Astrocyte (in vitro differentiated cells and primary cell): ENCODE results near the gene SCGB1C1.

ENCODE experiments used
- CTCF ChIP-seq: IDR thresholded peaks from 2 replicates; pipeline ENCODE4 v1.5.1; 2011; ENCODE audit warnings: low read depth, mild to moderate bottlenecking, inconsistent platforms, low read length, moderate library complexity; ENCODE audit not compliant: insufficient read depth
- EZH2 ChIP-seq: IDR thresholded peaks from 2 replicates; pipeline ENCODE4 v1.6.1; 2012; ENCODE audit warnings: mild to moderate bottlenecking, low read length, inconsistent platforms; ENCODE audit not compliant: insufficient read depth

- TF ChIP-seq CTCF (no peak), EZH2 (no peak)
These were observed 6.9 kb downstream of the SCGB1C1 start for GRCh38 chr11:199782-200181.
